IMR-90 (cell line): ENCODE measurements around the gene DNAH5. TPM values are rescaled to one million over a fixed set of nuclear protein-coding genes. Genes with fewer than 3 reads are reported as not detected.

Source experiments
- ATAC-seq: fragments of 200-7000 bp; cut with Tn5 transposase; 2 replicates; pipeline ENCODE4 v1.9.1; 2020; ENCODE audit warnings: low read depth, mild to moderate bottlenecking, moderate library complexity
- BruUV-seq: library from RNA; stranded (reverse); fragments of 400-500 nt; replicated peaks from 2 replicates; lab custom pipeline; 2021; lab: Mats Ljungman, UMichigan
- CTCF ChIA-PET: fragments of 300-600 bp; formaldehyde crosslinking; extraction: SDS; loops from one replicate; lab custom pipeline; 2021; ENCODE audit warnings: antibody characterized with exemption; lab: Yijun Ruan, JAX
- POLR2A ChIA-PET: fragments of 300-600 bp; sonication (Branson Sonifier 250); formaldehyde crosslinking; loops from one replicate; lab custom pipeline; 2022; ENCODE audit warnings: antibody characterized with exemption; ENCODE audit not compliant: unreplicated experiment; lab: Charles Lee
- DNase-seq: peaks from one replicate; pipeline ENCODE4 v3.0.0; 2013
- H2AFZ ChIP-seq: replicated peaks from 2 replicates; pipeline ENCODE3; 2013; ENCODE audit warnings: low read length, mild to moderate bottlenecking; ENCODE audit not compliant: poor library complexity
- H2AK5ac ChIP-seq: 2 replicates; pipeline ENCODE4 v1.6.1; 2013; ENCODE audit warnings: low read depth, low read length, inconsistent platforms
- H2AK9ac ChIP-seq: replicated peaks from 2 replicates; pipeline ENCODE3; 2013; ENCODE audit warnings: mild to moderate bottlenecking, low read depth, low read length, moderate library complexity; ENCODE audit not compliant: poor library complexity
- H2BK120ac ChIP-seq: 2 replicates; pipeline ENCODE4 v1.6.1; 2013; ENCODE audit warnings: low read depth, low read length, inconsistent platforms
- H2BK15ac ChIP-seq: 3 replicates; pipeline ENCODE4 v1.6.1; 2013; ENCODE audit warnings: low read depth, low read length, inconsistent platforms
- H2BK20ac ChIP-seq: 2 replicates; pipeline ENCODE4 v1.6.1; 2013; ENCODE audit warnings: low read depth, mild to moderate bottlenecking, inconsistent platforms, low read length, moderate library complexity
- H2BK5ac ChIP-seq: 2 replicates; pipeline ENCODE4 v1.6.1; 2013; ENCODE audit warnings: mild to moderate bottlenecking, low read depth, low read length, inconsistent platforms; ENCODE audit not compliant: poor library complexity, severe bottlenecking
- H3K14ac ChIP-seq: replicated peaks from 2 replicates; pipeline ENCODE4 v1.6.1; 2013; ENCODE audit warnings: low read depth, low read length, inconsistent platforms
- H3K18ac ChIP-seq: 2 replicates; pipeline ENCODE4 v1.6.1; 2013; ENCODE audit warnings: low read depth, low read length, control low read depth
- H3K23ac ChIP-seq: 2 replicates; pipeline ENCODE4 v1.6.1; 2013; ENCODE audit warnings: low read depth, low read length, inconsistent platforms
- H3K27ac ChIP-seq: 2 replicates; pipeline ENCODE4 v1.5.1; 2013; ENCODE audit warnings: mild to moderate bottlenecking, control low read depth, low read length; ENCODE audit not compliant: insufficient read depth
- H3K27me3 ChIP-seq: 2 replicates; pipeline ENCODE4 v1.6.1; 2013; ENCODE audit warnings: low read length; ENCODE audit not compliant: control insufficient read depth, insufficient read depth
- H3K36me3 ChIP-seq: 2 replicates; pipeline ENCODE4 v1.6.1; 2013; ENCODE audit warnings: low read length, mixed read lengths; ENCODE audit not compliant: control insufficient read depth, insufficient read depth
- H3K4ac ChIP-seq: 2 replicates; pipeline ENCODE4 v1.6.1; 2013; ENCODE audit warnings: low read depth, low read length, inconsistent platforms
- H3K4me1 ChIP-seq: 2 replicates; pipeline ENCODE4 v1.6.1; 2013; ENCODE audit warnings: low read length, mixed read lengths; ENCODE audit not compliant: control insufficient read depth, insufficient read depth
- H3K4me2 ChIP-seq: 2 replicates; pipeline ENCODE4 v1.6.1; 2013; ENCODE audit warnings: low read depth, mild to moderate bottlenecking, control low read depth, low read length, moderate library complexity
- H3K4me3 ChIP-seq: 2 replicates; pipeline ENCODE4 v1.5.1; 2013; ENCODE audit warnings: low read depth, mild to moderate bottlenecking, control low read depth, low read length, moderate library complexity; ENCODE audit not compliant: insufficient read depth
- H3K56ac ChIP-seq: 2 replicates; pipeline ENCODE4 v1.6.1; 2013; ENCODE audit warnings: low read length, inconsistent platforms; ENCODE audit not compliant: insufficient read depth; ENCODE audit errors: extremely low read depth
- H3K79me1 ChIP-seq, 2 experiments: 2 replicates each; pipeline ENCODE4 v1.6.1; 2013; ENCODE audit warnings: low read length in 2 of 2, inconsistent platforms in 1 of 2, low read depth in 1 of 2
- H3K9ac ChIP-seq: 2 replicates; pipeline ENCODE4 v1.6.1; 2013; ENCODE audit warnings: low read depth, low read length, control low read depth
- H3K9me1 ChIP-seq: 2 replicates; pipeline ENCODE4 v1.6.1; 2013; ENCODE audit warnings: low read length, inconsistent platforms; ENCODE audit not compliant: insufficient read depth
- H3K9me3 ChIP-seq: 2 replicates; pipeline ENCODE4 v1.6.1; 2013; ENCODE audit warnings: low read length; ENCODE audit not compliant: control insufficient read depth, insufficient read depth
- H4K20me1 ChIP-seq: 2 replicates; pipeline ENCODE4 v1.6.1; 2013; ENCODE audit warnings: low read length, inconsistent platforms; ENCODE audit not compliant: insufficient read depth
- H4K5ac ChIP-seq: 2 replicates; pipeline ENCODE4 v1.6.1; 2013; ENCODE audit warnings: mild to moderate bottlenecking, low read depth, low read length, control low read depth
- H4K8ac ChIP-seq, 2 experiments: 2 replicates each; pipeline ENCODE4 v1.6.1; 2013; ENCODE audit warnings: low read depth in 2 of 2, low read length in 2 of 2, control low read depth in 1 of 2, inconsistent platforms in 1 of 2
- H4K91ac ChIP-seq: 2 replicates; pipeline ENCODE4 v1.6.1; 2013; ENCODE audit warnings: low read depth, low read length, inconsistent platforms; ENCODE audit not compliant: insufficient read depth
- CHD1 ChIP-seq: IDR thresholded peaks from 2 replicates; pipeline ENCODE4 v1.6.1; 2012; ENCODE audit warnings: low read depth, low read length, improper control_type of control experiment
- WGBS, 2 experiments: methylation state at CpG; one replicate each; pipeline versions ENCODE4 v1.1.5 to v1.1.7; 2013; ENCODE audit warnings: missing lambda C conversion rate in 2 of 2; ENCODE audit not compliant: insufficient read length in 1 of 2; ENCODE audit errors: extremely low coverage in 2 of 2; 5-methylcytosine and 5-hydroxymethylcytosine counted together
- dilution Hi-C: fragments of 300-500 bp; cut with HindIII; formaldehyde crosslinking; loops from one replicate; pipeline ENCODE4 v1.14.3; 2018; ENCODE audit warnings: low sequenced_read_pairs; ENCODE audit not compliant: unreplicated experiment
- in situ Hi-C: fragments of 300-500 bp; cut with MboI; formaldehyde crosslinking; loops from 3 replicates; pipeline ENCODE4 v1.14.3; 2019; ENCODE audit warnings: low sequenced_read_pairs, inconsistent platforms, mixed read lengths
- intact Hi-C: fragments of 100-400 bp; cut with micrococcal nuclease; formaldehyde crosslinking; loops from 2 replicates; pipeline ENCODE4 v1.10.0; 2022
- polyA plus RNA-seq, 3 experiments: library from polyadenylated mRNA; depleted of rRNA; stranded (reverse); fragments of >200 nt; gene quantifications; 2 replicates each; pipeline ENCODE4 v1.2.3, GENCODE V29; 2012; ENCODE audit warnings: low replicate concordance in 1 of 3
- total RNA-seq: library from RNA; depleted of rRNA; stranded (reverse); fragments of >200 nt; gene quantifications from 2 replicates; pipeline ENCODE4 v1.2.3, GENCODE V29; 2012
- TF ChIP-seq, protein P1 (sequence below): fragments of 150-350 bp; IDR thresholded peaks from 2 replicates; pipeline ENCODE4 v1.6.1; 2016; ENCODE audit warnings: low read depth, mild to moderate bottlenecking, low read length, moderate library complexity, borderline replicate concordance
- TF ChIP-seq, protein P2 (sequence below): fragments of 150-350 bp; IDR thresholded peaks from 2 replicates; pipeline ENCODE4 v1.6.1; 2017; ENCODE audit warnings: mild to moderate bottlenecking, antibody characterized with exemption, low read length, low read depth

DNAH5 gene
- total and polyA plus RNA-seq, 2 of the 4 experiments (the other 2 are of a cell fraction) = 1.9 to 4.3 TPM

DNA sequence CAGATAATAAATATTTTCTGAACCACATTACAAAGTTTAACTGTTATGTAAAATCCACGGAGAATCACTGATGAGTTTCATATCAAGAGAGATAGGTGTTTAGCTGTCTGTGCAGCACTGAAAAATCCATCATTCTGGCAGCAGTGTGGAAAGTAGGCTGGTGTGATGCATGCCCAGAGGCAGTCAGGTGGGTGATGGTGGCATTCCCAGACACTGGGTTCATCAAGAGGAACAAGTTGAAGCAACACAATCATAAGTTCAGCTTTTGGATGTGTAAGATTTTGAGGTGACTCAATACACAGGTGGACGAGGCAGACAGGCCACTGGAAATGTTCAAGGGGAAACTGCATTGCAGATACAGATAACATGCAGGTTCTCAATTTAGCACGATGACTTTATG lies 11.9 kb downstream of the DNAH5 start:
- BruUV-seq = no TSS peak
- peaks cover 22% of the 10 kb centered on the region for H3K36me3 ChIP-seq

More for the DNA sequence above, 11.9 kb downstream of the DNAH5 start:
- Histone ChIP-seq H3K4me3 (no peak overlapping the region), H3K79me1 (0 out of 4 replicates have a peak, but pooled peaks cover 0 to 4% of the 10 kb centered on the region in 2 experiments), H3K9ac (no peak overlapping the region), H3K27ac (no peak overlapping the region), H4K20me1 (no peaks in the 10 kb centered on the region), H3K4me1 (no peaks in the 10 kb centered on the region), H3K27me3 (no peaks in the 10 kb centered on the region), H3K56ac (no peak overlapping the region), H2BK15ac (no peak overlapping the region), H2AK5ac (no peak overlapping the region), H4K91ac (no peak overlapping the region), H2BK20ac (no peak overlapping the region), H3K4ac (no peak overlapping the region), H3K9me1 (no peaks in the 10 kb centered on the region; the same call in 1 of the 2 replicates), H3K23ac (no peak overlapping the region), H3K14ac (no peak overlapping the region), H3K18ac (no peak overlapping the region), H2BK5ac (no peak overlapping the region), H4K5ac (no peak overlapping the region), H2BK120ac (no peak overlapping the region), H3K9me3 (peaks cover 4% of the 10 kb centered on the region), H3K4me2 (no peak overlapping the region), H4K8ac (no peak overlapping the region), H2AK9ac (no peak overlapping the region), H2AFZ (no peak overlapping the region)
- POLR2A ChIA-PET = no interaction called here
- intact Hi-C loops = no loop called here
- ATAC-seq (no peak), DNase-seq (no peak)
- CTCF ChIA-PET = no interaction called here
- in situ Hi-C loops = no loop called here
- no CpG with 5 or more reads among the region's 3 CpGs for WGBS, 2 experiments
- dilution Hi-C loops = no loop called here
- TF ChIP-seq, protein P1, sequence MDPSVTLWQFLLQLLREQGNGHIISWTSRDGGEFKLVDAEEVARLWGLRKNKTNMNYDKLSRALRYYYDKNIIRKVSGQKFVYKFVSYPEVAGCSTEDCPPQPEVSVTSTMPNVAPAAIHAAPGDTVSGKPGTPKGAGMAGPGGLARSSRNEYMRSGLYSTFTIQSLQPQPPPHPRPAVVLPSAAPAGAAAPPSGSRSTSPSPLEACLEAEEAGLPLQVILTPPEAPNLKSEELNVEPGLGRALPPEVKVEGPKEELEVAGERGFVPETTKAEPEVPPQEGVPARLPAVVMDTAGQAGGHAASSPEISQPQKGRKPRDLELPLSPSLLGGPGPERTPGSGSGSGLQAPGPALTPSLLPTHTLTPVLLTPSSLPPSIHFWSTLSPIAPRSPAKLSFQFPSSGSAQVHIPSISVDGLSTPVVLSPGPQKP = no peak
- TF ChIP-seq, protein P2, sequence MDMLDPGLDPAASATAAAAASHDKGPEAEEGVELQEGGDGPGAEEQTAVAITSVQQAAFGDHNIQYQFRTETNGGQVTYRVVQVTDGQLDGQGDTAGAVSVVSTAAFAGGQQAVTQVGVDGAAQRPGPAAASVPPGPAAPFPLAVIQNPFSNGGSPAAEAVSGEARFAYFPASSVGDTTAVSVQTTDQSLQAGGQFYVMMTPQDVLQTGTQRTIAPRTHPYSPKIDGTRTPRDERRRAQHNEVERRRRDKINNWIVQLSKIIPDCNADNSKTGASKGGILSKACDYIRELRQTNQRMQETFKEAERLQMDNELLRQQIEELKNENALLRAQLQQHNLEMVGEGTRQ = no peak
- no peak for TF ChIP-seq CHD1
